H1 (cell line): ENCODE data around the gene RABL6. TPM values are rescaled to one million over a fixed set of nuclear protein-coding genes. Genes with fewer than 3 reads are reported as not detected.

Experiments
- CTCF ChIA-PET: fragments of 300-600 bp; sonication (Branson Sonifier 250); formaldehyde crosslinking; loops from one replicate; lab custom pipeline; 2021; ENCODE audit not compliant: partially characterized antibody; lab: Charles Lee
- POLR2A ChIA-PET: fragments of 300-600 bp; sonication (Branson Sonifier 250); formaldehyde crosslinking; loops from one replicate; lab custom pipeline; 2021; ENCODE audit warnings: inconsistent platforms; ENCODE audit not compliant: partially characterized antibody; lab: Charles Lee
- DNase-seq, 2 experiments: peaks; one replicate each; pipeline versions ENCODE4 v3.0.0 to v3.0.0-alpha.2; 2010 to 2022; ENCODE audit warnings: low spot score in 2 of 2, low read depth in 1 of 2, mixed read lengths in 1 of 2
- FAIRE-seq: peaks from 2 replicates; lab custom pipeline; 2011; peaks lifted over from hg19 to GRCh38; lab: Jason Lieb, UNC
- H2AFZ ChIP-seq: 2 replicates; pipeline ENCODE4 v1.8.1; 2012; ENCODE audit warnings: low read length, inconsistent platforms
- H2AK5ac ChIP-seq: 2 replicates; pipeline ENCODE4 v1.6.1; 2013; ENCODE audit warnings: low read depth, low read length
- H2BK120ac ChIP-seq: replicated peaks from 2 replicates; pipeline ENCODE3; 2013; ENCODE audit warnings: low read depth, low read length, inconsistent platforms
- H2BK12ac ChIP-seq: 2 replicates; pipeline ENCODE4 v1.6.1; 2013; ENCODE audit warnings: low read depth, low read length
- H2BK15ac ChIP-seq: 2 replicates; pipeline ENCODE4 v1.6.1; 2013; ENCODE audit warnings: low read length
- H2BK20ac ChIP-seq: 2 replicates; pipeline ENCODE4 v1.6.1; 2013; ENCODE audit warnings: low read length
- H2BK5ac ChIP-seq: 2 replicates; pipeline ENCODE4 v1.6.1; 2013; ENCODE audit warnings: low read depth, low read length
- H3K14ac ChIP-seq: 2 replicates; pipeline ENCODE4 v1.6.1; 2013; ENCODE audit warnings: inconsistent platforms; ENCODE audit not compliant: insufficient read length
- H3K18ac ChIP-seq: 2 replicates; pipeline ENCODE4 v1.6.1; 2013; ENCODE audit warnings: low read length; ENCODE audit errors: extremely low read depth
- H3K23ac ChIP-seq: 2 replicates; pipeline ENCODE4 v1.6.1; 2013; ENCODE audit warnings: inconsistent platforms; ENCODE audit not compliant: insufficient read length
- H3K23me2 ChIP-seq: 2 replicates; pipeline ENCODE4 v1.6.1; 2013; ENCODE audit warnings: low read depth, low read length
- H3K27ac ChIP-seq: 2 replicates; pipeline ENCODE4 v1.6.1; 2011; ENCODE audit warnings: low read depth, low read length, inconsistent platforms
- H3K27me3 ChIP-seq, 4 experiments: replicated peaks in 1 of 4; 1 replicate in 1 of 4; 2 replicates in 3 of 4; pipeline versions ENCODE4 v1.6.1 to v1.8.1; 2011 to 2013; ENCODE audit warnings: low read length in 3 of 4, mild to moderate bottlenecking in 3 of 4, inconsistent platforms in 2 of 4, mixed read lengths in 2 of 4, moderate library complexity in 1 of 4; ENCODE audit not compliant: control insufficient read depth in 3 of 4, insufficient read depth in 3 of 4; ENCODE audit errors: extremely low read depth in 1 of 4
- H3K36me3 ChIP-seq, 4 experiments: 2 replicates each; pipeline versions ENCODE4 v1.6.1 to v1.8.1; 2011 to 2013; ENCODE audit warnings: mild to moderate bottlenecking in 4 of 4, low read length in 3 of 4, moderate library complexity in 2 of 4, control low read depth in 1 of 4, inconsistent platforms in 1 of 4; ENCODE audit not compliant: insufficient read depth in 4 of 4, control insufficient read depth in 2 of 4
- H3K4ac ChIP-seq: replicated peaks from 2 replicates; pipeline ENCODE3; 2013; ENCODE audit warnings: low read length, low read depth, mixed read lengths, inconsistent platforms; ENCODE audit not compliant: insufficient read length
- H3K4me1 ChIP-seq, 4 experiments: replicated peaks in 1 of 4; 1 replicate in 1 of 4; 2 replicates in 3 of 4; pipeline versions ENCODE4 v1.6.1 to v1.8.1; 2011 to 2013; ENCODE audit warnings: low read length in 3 of 4, inconsistent platforms in 2 of 4, mixed read lengths in 1 of 4; ENCODE audit not compliant: insufficient read depth in 4 of 4, control insufficient read depth in 3 of 4
- H3K4me2 ChIP-seq, 2 experiments: 2 replicates each; pipeline versions ENCODE4 v1.6.1 to v1.8.1; 2011 to 2013; ENCODE audit warnings: low read depth in 2 of 2, low read length in 2 of 2, control low read depth in 1 of 2, inconsistent platforms in 1 of 2, mild to moderate bottlenecking in 1 of 2; ENCODE audit not compliant: insufficient read depth in 1 of 2
- H3K4me3 ChIP-seq, 4 experiments: fragments of 200-600, 300-600 bp in 1 of 4; sonication (generic), shearing (Covaris generic), sonication (Bioruptor Twin) in 1 of 4; 2 replicates each; pipeline versions ENCODE4 v1.5.1 to v1.8.1; 2011 to 2016; ENCODE audit warnings: low read length in 4 of 4, low read depth in 3 of 4, control low read depth in 2 of 4, inconsistent platforms in 2 of 4, mild to moderate bottlenecking in 2 of 4, mixed read lengths in 1 of 4, moderate library complexity in 1 of 4; ENCODE audit not compliant: insufficient read depth in 2 of 4; ENCODE audit errors: extremely low read depth in 1 of 4
- H3K56ac ChIP-seq: replicated peaks from 2 replicates; pipeline ENCODE3; 2013; ENCODE audit warnings: low read depth, mild to moderate bottlenecking, mixed read lengths, low read length, inconsistent platforms; ENCODE audit not compliant: insufficient read length
- H3K79me1 ChIP-seq: 2 replicates; pipeline ENCODE4 v1.6.1; 2013; ENCODE audit warnings: low read depth, low read length, control low read depth
- H3K79me2 ChIP-seq, 2 experiments: 2 replicates each; pipeline versions ENCODE4 v1.6.1 to v1.8.1; 2012 to 2013; ENCODE audit warnings: low read length in 2 of 2, mild to moderate bottlenecking in 2 of 2, inconsistent platforms in 1 of 2; ENCODE audit not compliant: insufficient read depth in 2 of 2, control insufficient read depth in 1 of 2
- H3K9ac ChIP-seq, 4 experiments: replicated peaks in 1 of 4; 1 replicate in 1 of 4; 2 replicates in 3 of 4; pipeline versions ENCODE4 v1.6.1 to v1.8.1; 2011 to 2013; ENCODE audit warnings: low read depth in 3 of 4, low read length in 3 of 4, control low read depth in 2 of 4, mild to moderate bottlenecking in 2 of 4, moderate library complexity in 2 of 4, inconsistent platforms in 1 of 4; ENCODE audit errors: extremely low read depth in 1 of 4
- H3K9me3 ChIP-seq, 2 experiments: 2 replicates each; pipeline versions ENCODE4 v1.6.1 to v1.8.1; 2012 to 2013; ENCODE audit warnings: mild to moderate bottlenecking in 2 of 2, moderate library complexity in 2 of 2, control low read depth in 1 of 2, inconsistent platforms in 1 of 2, low read depth in 1 of 2, low read length in 1 of 2, mixed read lengths in 1 of 2; ENCODE audit not compliant: insufficient read depth in 2 of 2
- H4K20me1 ChIP-seq, 2 experiments: replicated peaks in 1 of 2; 2 replicates each; pipeline versions ENCODE3 to v1.8.1; 2011 to 2013; ENCODE audit warnings: inconsistent platforms in 2 of 2, low read length in 2 of 2, mild to moderate bottlenecking in 1 of 2; ENCODE audit not compliant: insufficient read depth in 2 of 2, control insufficient read depth in 1 of 2
- H4K5ac ChIP-seq: 2 replicates; pipeline ENCODE4 v1.6.1; 2013; ENCODE audit warnings: low read length, low read depth, mixed read lengths, inconsistent platforms; ENCODE audit not compliant: insufficient read length
- H4K8ac ChIP-seq: 2 replicates; pipeline ENCODE4 v1.8.0; 2013; ENCODE audit warnings: mild to moderate bottlenecking, moderate library complexity, low read length, inconsistent platforms; ENCODE audit not compliant: insufficient read depth; ENCODE audit errors: extremely low read depth
- H4K91ac ChIP-seq: replicated peaks from 2 replicates; pipeline ENCODE3; 2013; ENCODE audit warnings: low read length, mixed read lengths, inconsistent platforms; ENCODE audit not compliant: insufficient read length
- CBX8 ChIP-seq: fragments of 300-800, 300-1000 bp; sonication (generic); IDR thresholded peaks from 2 replicates; pipeline ENCODE4 v1.7.1; 2016; ENCODE audit warnings: low read depth, low read length, borderline replicate concordance
- HDAC2 ChIP-seq, 2 experiments: fragments of 300-600 bp in 1 of 2; sonication (generic) in 1 of 2; IDR thresholded peaks; 2 replicates each; pipeline ENCODE4 v1.6.1; 2011 to 2012; ENCODE audit warnings: low read depth in 2 of 2, low read length in 2 of 2, mild to moderate bottlenecking in 2 of 2, moderate library complexity in 2 of 2, borderline replicate concordance in 1 of 2, inconsistent platforms in 1 of 2
- KDM4A ChIP-seq: IDR thresholded peaks from one replicate; pipeline ENCODE4 v1.7.1; 2012; ENCODE audit warnings: low read depth, mild to moderate bottlenecking, moderate library complexity, low read length, inconsistent platforms; ENCODE audit not compliant: severe bottlenecking
- MAX ChIP-seq: IDR thresholded peaks from 2 replicates; pipeline ENCODE4 v1.6.1; 2012; ENCODE audit warnings: inconsistent platforms
- POLR2AphosphoS5 ChIP-seq: IDR thresholded peaks from 2 replicates; pipeline ENCODE4 v1.6.1; 2011; ENCODE audit warnings: low read depth, low read length
- SP1 ChIP-seq: IDR thresholded peaks from 2 replicates; pipeline ENCODE4 v1.6.1; 2011; ENCODE audit warnings: low read depth, low read length
- SRF ChIP-seq: IDR thresholded peaks from 2 replicates; pipeline ENCODE4 v1.6.1; 2011; ENCODE audit warnings: mild to moderate bottlenecking, low read depth, low read length, moderate library complexity
- YY1 ChIP-seq: IDR thresholded peaks from 2 replicates; pipeline ENCODE4 v1.6.1; 2011; ENCODE audit warnings: low read depth, mild to moderate bottlenecking, low read length
- WGBS, 2 experiments: shearing (Covaris generic) in 1 of 2; methylation state at CpG; one replicate each; pipeline versions ENCODE4 v1.1.6 to v1.1.7; 2013 to 2015; ENCODE audit warnings: low lambda C conversion rate in 2 of 2, mixed read lengths in 2 of 2, inconsistent platforms in 1 of 2, low coverage in 1 of 2, missing lambda C conversion rate in 1 of 2; ENCODE audit not compliant: insufficient replicate concordance in 2 of 2, insufficient coverage in 1 of 2, insufficient read length in 1 of 2; ENCODE audit errors: extremely low coverage in 1 of 2, missing lambda C conversion rate in 1 of 2; 5-methylcytosine and 5-hydroxymethylcytosine counted together
- polyA plus RNA-seq, 7 experiments: library from polyadenylated mRNA; depleted of rRNA in 3 of 7; stranded (reverse) in 5 of 7; unstranded in 2 of 7; fragments of >200 nt in 5 of 7; fragments of 200-250 nt in 2 of 7; gene quantifications; 1 replicate in 5 of 7; 2 replicates in 1 of 7; 4 replicates in 1 of 7; pipeline versions ENCODE4 v1.2.1 to v1.2.3, GENCODE V29; 2011 to 2013; ENCODE audit warnings: missing spikeins in 2 of 7, mixed read lengths in 2 of 7
- total RNA-seq: library from RNA; stranded (reverse); fragmentation: NEBNext Ultra II Directional; extraction: Animal tissue kit (Norgen Biotek cat#: 25700); gene quantifications from 2 replicates; pipeline ENCODE4 v1.2.1, GENCODE V29; 2021

The RABL6 gene
- total and polyA plus RNA-seq, 2 of the 8 experiments (the other 6 are each of a cell fraction or from before 2014, with no cell fraction given) = 70.1 to 130 TPM

GRCh38 chr9:136791516-136792276 is 16.1 kb upstream of the RABL6 start:
- H3K4me1 ChIP-seq = peaks cover 0 to 10% (median 5%) of the 10 kb centered on the region in 4 experiments; a peak in 4 of 7 replicates
- H3K56ac ChIP-seq = no peak overlapping the region
- H3K27me3 ChIP-seq = no peaks in the 10 kb centered on the region
- H3K14ac ChIP-seq = no peak overlapping the region
- no peak overlapping the region for H2AK5ac ChIP-seq
- H3K23ac ChIP-seq = no peak overlapping the region
- H3K36me3 ChIP-seq = no peaks in the 10 kb centered on the region
- no peak overlapping the region; the same call in 1 of the 2 replicates for H3K18ac ChIP-seq
- ChIA-PET POLR2A (interaction anchor here (1.5 kb wide), 1 partner anchor 16 kb away, joined by 3 read pairs; the partner anchor contains the start of gene RABL6), CTCF (interaction anchor here (0.7 to 2.0 kb wide), 13 partner anchors 9 to 243 kb away, joined by 3 to 16 read pairs (median 5); no protein-coding TSS in a partner anchor)
- H4K91ac ChIP-seq = peak overlapping the region; percentile 61
- 28% methylated on average over 15 of the region's 29 CpGs; no CpG with 5 or more reads in 1 of the 2 experiments for WGBS, 2 experiments
- H2AFZ ChIP-seq = no peak overlapping the region
- no peak overlapping the region for H2BK20ac ChIP-seq
- peak overlapping the region; percentile 71 to 94 for H3K4me2 ChIP-seq
- H2BK5ac ChIP-seq = peak overlapping the region; percentile 77; the same call in 1 of the 2 replicates
- peak overlapping the region; percentile 59; the same call in 1 of the 2 replicates for H4K8ac ChIP-seq
- peaks cover 0 to 8% of the 10 kb centered on the region in 2 experiments for H4K20me1 ChIP-seq
- H3K9me3 ChIP-seq = no peaks in the 10 kb centered on the region
- peak in 1 of 2 experiments; percentile 91 for DNase-seq
- no peaks in the 10 kb centered on the region; the same call in 1 of the 2 replicates for H3K23me2 ChIP-seq
- no peaks in the 10 kb centered on the region; the same call in 1 of the 2 replicates for H3K79me1 ChIP-seq
- peak overlapping the region; percentile 27 for H3K4ac ChIP-seq
- peak overlapping the region; percentile 78 for H3K27ac ChIP-seq
- peak overlapping the region; percentile 61 to 84 (median 81) for H3K4me3 ChIP-seq
- peak overlapping the region; percentile 28 for H4K5ac ChIP-seq
- H2BK15ac ChIP-seq = 0 out of 2 replicates have a peak overlapping the region, but pooled peaks have one; percentile 25
- peak overlapping the region in 3 of 4 experiments; percentile 33 to 71 (median 69); a peak in 5 of 7 replicates for H3K9ac ChIP-seq
- FAIRE-seq = no peak
- no peak overlapping the region for H2BK120ac ChIP-seq
- H3K79me2 ChIP-seq = no peaks in the 10 kb centered on the region
- H2BK12ac ChIP-seq = no peak overlapping the region; the same call in 1 of the 2 replicates
- TF ChIP-seq KDM4A (peak; percentile 72), HDAC2 (IDR thresholded peaks at IDR 0.05; ENCODE audit: borderline replicate concordance in 1 of 2, low read depth in 2 of 2, low read length in 2 of 2) (peak; percentile 9 to 43; a peak in 1 of 4 replicates), SRF (0 out of 2 replicates have a peak, but pooled peaks have one; percentile 5), YY1 (peak; percentile 64; the same call in 1 of the 2 replicates), MAX (peak; percentile 91), SP1 (peak; percentile 72; the same call in 1 of the 2 replicates), POLR2AphosphoS5 (peak; percentile 41), CBX8 (no peak)
